ENCODE data around the gene ERMP1.

DNA sequence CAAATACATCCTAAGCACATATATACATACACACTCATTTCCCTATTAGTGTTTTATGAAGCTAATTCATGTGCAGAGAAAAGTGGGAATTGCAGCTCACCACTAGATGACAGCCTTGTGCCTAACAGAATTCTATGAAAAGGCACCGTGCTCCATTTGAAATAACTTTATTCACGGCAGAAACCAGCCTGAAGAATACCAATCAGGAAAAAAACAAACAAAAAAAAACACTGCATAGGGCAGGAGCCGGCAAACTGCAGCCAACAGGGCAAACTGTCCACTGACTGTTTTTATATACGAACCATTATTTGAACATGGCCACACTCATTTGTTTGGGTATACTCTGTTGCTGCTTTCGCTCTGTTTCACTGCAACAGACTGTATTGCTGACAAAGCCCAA lies 33.6 kb downstream of the ERMP1 start:
- TF ChIP-seq, protein P1, sequence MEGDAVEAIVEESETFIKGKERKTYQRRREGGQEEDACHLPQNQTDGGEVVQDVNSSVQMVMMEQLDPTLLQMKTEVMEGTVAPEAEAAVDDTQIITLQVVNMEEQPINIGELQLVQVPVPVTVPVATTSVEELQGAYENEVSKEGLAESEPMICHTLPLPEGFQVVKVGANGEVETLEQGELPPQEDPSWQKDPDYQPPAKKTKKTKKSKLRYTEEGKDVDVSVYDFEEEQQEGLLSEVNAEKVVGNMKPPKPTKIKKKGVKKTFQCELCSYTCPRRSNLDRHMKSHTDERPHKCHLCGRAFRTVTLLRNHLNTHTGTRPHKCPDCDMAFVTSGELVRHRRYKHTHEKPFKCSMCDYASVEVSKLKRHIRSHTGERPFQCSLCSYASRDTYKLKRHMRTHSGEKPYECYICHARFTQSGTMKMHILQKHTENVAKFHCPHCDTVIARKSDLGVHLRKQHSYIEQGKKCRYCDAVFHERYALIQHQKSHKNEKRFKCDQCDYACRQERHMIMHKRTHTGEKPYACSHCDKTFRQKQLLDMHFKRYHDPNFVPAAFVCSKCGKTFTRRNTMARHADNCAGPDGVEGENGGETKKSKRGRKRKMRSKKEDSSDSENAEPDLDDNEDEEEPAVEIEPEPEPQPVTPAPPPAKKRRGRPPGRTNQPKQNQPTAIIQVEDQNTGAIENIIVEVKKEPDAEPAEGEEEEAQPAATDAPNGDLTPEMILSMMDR (conservative IDR thresholded peaks at IDR 0.05), result peak; percentile 96
- TF ChIP-seq ZFX (IDR thresholded peaks at IDR 0.05), result no peak
